Fibroblast of lung (primary cell): ENCODE data around the gene LYSMD2.

ENCODE experiments used
- EZH2 ChIP-seq: IDR thresholded peaks from 2 replicates; pipeline ENCODE4 v1.5.1; 2012; ENCODE audit warnings: low read length, control low read depth, mild to moderate bottlenecking; ENCODE audit errors: missing control alignments
- TF ChIP-seq, protein P1 (sequence below), 2 donors: IDR thresholded peaks in 1 of 2; conservative IDR thresholded peaks in 1 of 2; 1 replicate in 1 of 2; 2 replicates in 1 of 2; pipeline ENCODE4 v1.5.1; 2011 to 2012; ENCODE audit warnings: low read length in 2 of 2, control low read depth in 1 of 2, inconsistent platforms in 1 of 2, low read depth in 1 of 2, mild to moderate bottlenecking in 1 of 2

DNA sequence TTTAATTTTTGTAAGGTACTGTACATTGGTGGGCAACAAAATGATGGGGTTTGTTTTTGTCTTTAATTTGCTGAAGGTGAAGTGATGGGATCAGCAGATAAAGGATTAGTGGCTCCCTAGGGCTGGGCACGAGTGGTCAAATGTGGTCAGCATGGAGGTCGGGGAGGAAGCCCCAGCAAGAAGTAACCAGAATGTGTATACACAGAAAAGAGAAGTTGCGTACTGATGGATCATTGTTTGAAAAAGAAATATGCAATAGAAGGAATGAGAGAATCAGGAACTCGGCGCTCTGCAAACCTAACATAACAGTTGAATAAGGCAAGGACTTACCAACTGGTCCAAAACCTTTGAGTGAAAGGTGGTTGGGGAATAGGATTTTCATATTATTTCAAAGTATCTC is 15.4 kb upstream of the LYSMD2 start:
- TF ChIP-seq, protein P1, sequence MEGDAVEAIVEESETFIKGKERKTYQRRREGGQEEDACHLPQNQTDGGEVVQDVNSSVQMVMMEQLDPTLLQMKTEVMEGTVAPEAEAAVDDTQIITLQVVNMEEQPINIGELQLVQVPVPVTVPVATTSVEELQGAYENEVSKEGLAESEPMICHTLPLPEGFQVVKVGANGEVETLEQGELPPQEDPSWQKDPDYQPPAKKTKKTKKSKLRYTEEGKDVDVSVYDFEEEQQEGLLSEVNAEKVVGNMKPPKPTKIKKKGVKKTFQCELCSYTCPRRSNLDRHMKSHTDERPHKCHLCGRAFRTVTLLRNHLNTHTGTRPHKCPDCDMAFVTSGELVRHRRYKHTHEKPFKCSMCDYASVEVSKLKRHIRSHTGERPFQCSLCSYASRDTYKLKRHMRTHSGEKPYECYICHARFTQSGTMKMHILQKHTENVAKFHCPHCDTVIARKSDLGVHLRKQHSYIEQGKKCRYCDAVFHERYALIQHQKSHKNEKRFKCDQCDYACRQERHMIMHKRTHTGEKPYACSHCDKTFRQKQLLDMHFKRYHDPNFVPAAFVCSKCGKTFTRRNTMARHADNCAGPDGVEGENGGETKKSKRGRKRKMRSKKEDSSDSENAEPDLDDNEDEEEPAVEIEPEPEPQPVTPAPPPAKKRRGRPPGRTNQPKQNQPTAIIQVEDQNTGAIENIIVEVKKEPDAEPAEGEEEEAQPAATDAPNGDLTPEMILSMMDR (conservative IDR thresholded peaks at IDR 0.05 in 1 of 2, IDR thresholded peaks at IDR 0.05 in 1 of 2; ENCODE audit: low read depth in 1 of 2, low read length in 2 of 2) = no peak
- TF ChIP-seq EZH2 = no peak
